B cell (primary cell): ENCODE data around the gene MRO.

ENCODE experiments used
- CTCF ChIP-seq: fragments of 200-600 bp; IDR thresholded peaks from one replicate; pipeline ENCODE4 v1.8.0; 2022; ENCODE audit warnings: antibody characterized with exemption, mild to moderate bottlenecking
- EZH2 ChIP-seq: IDR thresholded peaks from 2 replicates; pipeline ENCODE4 v1.6.1; 2012; ENCODE audit warnings: borderline replicate concordance, low read depth, mild to moderate bottlenecking, moderate library complexity, low read length; ENCODE audit not compliant: insufficient read depth, poor library complexity, severe bottlenecking

- no peak for TF ChIP-seq CTCF
- no peak for TF ChIP-seq EZH2
These were observed 73.9 kb downstream of the MRO start for GRCh38 chr18:50745945-50746344.
